MCF 10A (cell line): Measurements from ENCODE around the gene RARS2. TPM values are rescaled to one million over a fixed set of nuclear protein-coding genes. Genes with fewer than 3 reads are reported as not detected.

Source experiments
- BruUV-seq: library from RNA; stranded (reverse); fragments of 400-500 nt; replicated peaks from 2 replicates; lab custom pipeline; 2021; lab: Mats Ljungman, UMichigan
- CTCF ChIA-PET: fragments of 300-600 bp; sonication (Branson Sonifier 250); formaldehyde crosslinking; extraction: SDS; loops from one replicate; lab custom pipeline; 2021; ENCODE audit warnings: antibody characterized with exemption, inconsistent platforms; lab: Yijun Ruan, JAX
- POLR2A ChIA-PET: fragments of 300-600, 350-650 bp; sonication (Branson Sonifier 250); formaldehyde crosslinking; extraction: SDS; loops from one replicate; lab custom pipeline; 2020; ENCODE audit warnings: antibody characterized with exemption, inconsistent platforms; lab: Yijun Ruan, JAX
- DNase-seq: peaks from one replicate; pipeline ENCODE4 v3.0.0-alpha.2; 2018; ENCODE audit not compliant: unreplicated experiment
- H3K27ac Mint-ChIP-seq: one replicate; pipeline ENCODE4 v1.8.0; 2022; ENCODE audit warnings: mild to moderate bottlenecking, low read depth, mixed read lengths; ENCODE audit not compliant: unreplicated experiment
- H3K27me3 Mint-ChIP-seq: one replicate; pipeline ENCODE4 v1.8.0; 2022; ENCODE audit warnings: mixed read lengths; ENCODE audit not compliant: insufficient read depth, unreplicated experiment
- H3K36me3 Mint-ChIP-seq: one replicate; pipeline ENCODE4 v1.8.0; 2022; ENCODE audit warnings: mild to moderate bottlenecking, moderate library complexity, mixed read lengths; ENCODE audit not compliant: insufficient read depth, unreplicated experiment
- H3K4me1 Mint-ChIP-seq: one replicate; pipeline ENCODE4 v1.8.0; 2022; ENCODE audit warnings: mixed read lengths; ENCODE audit not compliant: insufficient read depth, unreplicated experiment
- H3K4me3 Mint-ChIP-seq: one replicate; pipeline ENCODE4 v1.8.0; 2022; ENCODE audit warnings: mild to moderate bottlenecking, moderate library complexity, mixed read lengths; ENCODE audit not compliant: unreplicated experiment
- H3K9me3 Mint-ChIP-seq: one replicate; pipeline ENCODE4 v1.8.0; 2022; ENCODE audit warnings: mixed read lengths; ENCODE audit not compliant: unreplicated experiment
- CTCF ChIP-seq: fragments of 200-600 bp; IDR thresholded peaks from one replicate; pipeline ENCODE4 v1.8.0; 2022; ENCODE audit warnings: antibody characterized with exemption, mild to moderate bottlenecking; ENCODE audit not compliant: unreplicated experiment
- intact Hi-C: fragments of 100-400 bp; cut with micrococcal nuclease; formaldehyde crosslinking; loops from 2 replicates; pipeline ENCODE4 v1.14.1; 2022
- total RNA-seq: library from RNA; stranded (reverse); gene quantifications from 2 replicates; pipeline ENCODE4 v1.2.3, GENCODE V29; 2022

The RARS2 gene
- total RNA-seq, 1 experiment from 2014 or later: 29.9 TPM

DNA sequence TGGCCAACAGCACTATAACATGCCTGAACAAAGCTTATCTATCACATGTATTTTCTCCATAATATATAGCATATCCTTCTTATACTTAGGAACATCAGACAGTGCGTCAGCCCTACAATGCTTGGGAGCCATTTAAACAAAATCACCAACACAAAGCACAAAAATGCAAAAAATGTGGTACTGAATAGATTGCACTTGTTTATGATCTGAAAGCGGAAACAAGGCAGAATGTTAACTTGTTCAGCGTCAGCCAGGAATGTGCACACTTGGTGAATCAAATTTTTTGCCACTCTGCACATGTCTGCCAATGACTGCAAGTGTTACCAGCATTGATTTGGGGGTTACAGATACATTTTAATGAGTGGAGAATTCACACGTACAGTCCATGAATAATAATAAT is 102.2 kb downstream of the RARS2 start:
- DNase-seq: no peak
- ChIA-PET POLR2A (no interaction called here), CTCF (interaction anchor here (0.5 to 0.7 kb wide), 2 partner anchors 18 to 1558 kb away, joined by 3 read pairs; no protein-coding TSS in a partner anchor)
- no peaks in the 10 kb centered on the region for H3K27me3 Mint-ChIP-seq
- no peak overlapping the region for H3K27ac Mint-ChIP-seq
- peaks cover 9% of the 10 kb centered on the region for H3K9me3 Mint-ChIP-seq
- H3K36me3 Mint-ChIP-seq: peaks cover 9% of the 10 kb centered on the region
- H3K4me1 Mint-ChIP-seq: peaks cover 11% of the 10 kb centered on the region
- TF ChIP-seq CTCF: no peak
- H3K4me3 Mint-ChIP-seq: no peak overlapping the region
- intact Hi-C loops: no loop called here
- BruUV-seq: no TSS peak

DNA sequence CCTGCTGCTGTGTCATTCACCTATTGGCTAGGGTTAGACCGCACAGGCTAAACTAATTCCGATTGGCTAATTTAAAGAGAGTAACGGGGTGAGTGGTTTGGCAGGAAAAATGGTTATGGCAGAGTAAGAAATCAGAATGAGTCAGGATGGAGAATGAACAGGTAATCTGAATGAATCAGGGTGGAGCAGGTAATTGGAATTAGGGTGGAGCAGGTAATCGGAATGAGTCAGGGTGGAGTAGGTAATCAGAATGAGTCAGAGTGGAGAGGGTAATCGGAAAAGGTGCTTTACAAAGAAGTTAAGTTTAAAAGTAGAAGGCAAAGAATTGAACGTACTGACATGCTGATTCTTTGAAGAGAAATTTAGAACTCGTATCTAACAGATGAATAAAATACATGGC is 105.3 kb downstream of the RARS2 start:
- Mint-ChIP-seq H3K27ac (peak overlapping the region; percentile 5), H3K4me1 (peaks cover 11% of the 10 kb centered on the region), H3K9me3 (peaks cover 9% of the 10 kb centered on the region), H3K36me3 (peaks cover 4% of the 10 kb centered on the region), H3K27me3 (no peaks in the 10 kb centered on the region), H3K4me3 (no peak overlapping the region)
- no peak for TF ChIP-seq CTCF
- ChIA-PET POLR2A (interaction anchor here (1.6 kb wide), 1 partner anchor 12 kb away, joined by 3 read pairs; the partner anchor contains the start of gene SLC35A1), CTCF (interaction anchor here (0.5 to 1.0 kb wide), 3 partner anchors 91 to 208 kb away, joined by 3 read pairs; no protein-coding TSS in a partner anchor)
- peak; percentile 40 for DNase-seq
- intact Hi-C loops: no loop called here
- no TSS peak for BruUV-seq

DNA sequence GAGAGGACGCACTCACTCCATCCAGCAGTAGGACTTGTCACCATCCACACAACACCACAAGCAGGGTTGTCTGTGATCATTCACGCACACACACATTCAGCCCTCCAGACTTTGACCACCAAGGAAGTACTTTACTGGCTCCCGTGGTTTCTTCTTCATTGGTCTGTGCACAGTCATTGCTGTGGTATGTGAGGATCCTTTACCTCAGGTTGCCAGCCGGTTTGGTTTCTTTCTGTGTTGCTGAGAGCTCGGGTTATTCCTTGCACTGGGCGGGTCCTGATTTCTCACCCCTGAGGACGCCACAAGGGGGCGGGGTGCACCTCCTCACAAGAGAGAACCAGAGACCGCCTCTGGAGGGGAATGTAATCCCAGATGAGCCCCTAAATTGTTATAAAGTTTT is 105.9 kb downstream of the RARS2 start:
- POLR2A ChIA-PET: interaction anchor here (1.6 kb wide), 1 partner anchor 11 kb away, joined by 3 read pairs; the partner anchor contains the start of gene SLC35A1
- H3K27me3 Mint-ChIP-seq: no peaks in the 10 kb centered on the region
- intact Hi-C loops: no loop called here
- BruUV-seq: no TSS peak
- H3K4me1 Mint-ChIP-seq: peaks cover 11% of the 10 kb centered on the region
- TF ChIP-seq CTCF: no peak
- DNase-seq: peak; percentile 43
- peaks cover 9% of the 10 kb centered on the region for H3K9me3 Mint-ChIP-seq
- CTCF ChIA-PET: interaction anchor here (1.0 kb wide), 1 partner anchor 90 kb away, joined by 3 read pairs; no protein-coding TSS in a partner anchor
- no peak overlapping the region for H3K27ac Mint-ChIP-seq
- H3K4me3 Mint-ChIP-seq: no peak overlapping the region
- H3K36me3 Mint-ChIP-seq: peaks cover 4% of the 10 kb centered on the region

- no peak for DNase-seq
- no peak overlapping the region for H3K4me3 Mint-ChIP-seq
- no peak for TF ChIP-seq CTCF
- H3K9me3 Mint-ChIP-seq: peaks cover 9% of the 10 kb centered on the region
- BruUV-seq: no TSS peak
- H3K4me1 Mint-ChIP-seq: peaks cover 11% of the 10 kb centered on the region
- no peak overlapping the region for H3K27ac Mint-ChIP-seq
- intact Hi-C loops: no loop called here
- peaks cover 14% of the 10 kb centered on the region for H3K36me3 Mint-ChIP-seq
- POLR2A ChIA-PET: interaction anchor here (0.6 kb wide), 1 partner anchor 12 kb away, joined by 3 read pairs; no protein-coding TSS in a partner anchor
- CTCF ChIA-PET: no interaction called here
- H3K27me3 Mint-ChIP-seq: no peaks in the 10 kb centered on the region
These were observed 107.4 kb downstream of the RARS2 start for GRCh38 chr6:87482366-87482765.
